Measurements from ENCODE around the gene PCDHB3.
"Not testable (repeated sequence)": the region's sequence is repeated elsewhere in the genome, so short reads cannot be mapped to it uniquely, and the experiment has no call there.

PCDHB3 gene

DNA sequence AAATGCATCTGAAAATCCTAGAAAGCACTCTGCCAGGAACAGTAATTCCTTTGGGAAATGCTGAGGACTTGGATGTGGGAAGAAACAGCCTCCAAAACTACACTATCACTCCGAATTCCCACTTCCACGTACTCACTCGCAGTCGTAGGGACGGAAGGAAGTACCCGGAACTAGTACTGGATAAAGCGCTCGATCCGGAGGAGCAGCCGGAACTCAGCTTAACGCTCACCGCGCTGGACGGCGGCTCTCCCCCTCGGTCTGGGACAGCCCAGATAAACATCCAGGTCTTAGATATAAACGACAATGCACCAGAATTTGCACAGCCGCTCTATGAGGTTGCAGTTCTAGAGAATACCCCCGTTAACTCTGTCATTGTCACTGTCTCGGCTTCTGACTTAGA lies 786 bp downstream of the PCDHB3 start:
- no peak overlapping the region for H3K4me3 ChIP-seq (ENCODE audit: low read depth, low read length)
- CTCF ChIA-PET = interaction anchor here (0.5 to 1.5 kb wide), 4 partner anchors 9 to 513 kb away, joined by 3 to 7 read pairs (median 3); no protein-coding TSS in a partner anchor
- TF ChIP-seq ZNF488 (tag by site-specific recombination; IDR thresholded peaks at IDR 0.05) (no peak), ZNF776 (tag by site-specific recombination; IDR thresholded peaks at IDR 0.05; ENCODE audit: borderline replicate concordance) (no peak), ZNF473 (tag by site-specific recombination; IDR thresholded peaks at IDR 0.05) (no peak), ZNF501 (tag by site-specific recombination; IDR thresholded peaks at IDR 0.05) (no peak), ZNF704 (tag by site-specific recombination; IDR thresholded peaks at IDR 0.05) (no peak), ZNF174 (tag by site-specific recombination; IDR thresholded peaks at IDR 0.05) (no peak), GLI4 (tag by site-specific recombination; IDR thresholded peaks at IDR 0.05) (no peak), ZNF658 (tag by site-specific recombination; IDR thresholded peaks at IDR 0.05) (no peak), ZNF19 (tag by site-specific recombination; IDR thresholded peaks at IDR 0.05; ENCODE audit: low read depth) (no peak), ZSCAN18 (tag by site-specific recombination; IDR thresholded peaks at IDR 0.05) (no peak), ZNF660 (tag by site-specific recombination; IDR thresholded peaks at IDR 0.05) (no peak)
- TF ChIP-seq, protein P1, sequence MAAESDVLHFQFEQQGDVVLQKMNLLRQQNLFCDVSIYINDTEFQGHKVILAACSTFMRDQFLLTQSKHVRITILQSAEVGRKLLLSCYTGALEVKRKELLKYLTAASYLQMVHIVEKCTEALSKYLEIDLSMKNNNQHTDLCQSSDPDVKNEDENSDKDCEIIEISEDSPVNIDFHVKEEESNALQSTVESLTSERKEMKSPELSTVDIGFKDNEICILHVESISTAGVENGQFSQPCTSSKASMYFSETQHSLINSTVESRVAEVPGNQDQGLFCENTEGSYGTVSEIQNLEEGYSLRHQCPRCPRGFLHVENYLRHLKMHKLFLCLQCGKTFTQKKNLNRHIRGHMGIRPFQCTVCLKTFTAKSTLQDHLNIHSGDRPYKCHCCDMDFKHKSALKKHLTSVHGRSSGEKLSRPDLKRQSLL (tag by site-specific recombination; IDR thresholded peaks at IDR 0.05) = no peak
- no peaks in the 10 kb centered on the region for H3K9me3 ChIP-seq (ENCODE audit: control insufficient read depth, insufficient read depth, low read depth, low read length)
- no peaks in the 10 kb centered on the region for H3K36me3 ChIP-seq (ENCODE audit: control insufficient read depth in 2 of 2, insufficient read depth in 1 of 2, low read length in 2 of 2)
- no peaks in the 10 kb centered on the region for H3K4me1 ChIP-seq (ENCODE audit: control insufficient read depth, insufficient read depth, low read length)
- POLR2A ChIA-PET = no interaction called here
- no peak overlapping the region for H3K27ac ChIP-seq (ENCODE audit: extremely low read depth, low read depth, low read length)

- H3K9me3 ChIP-seq (ENCODE audit: control insufficient read depth, insufficient read depth, low read depth, low read length); H3K27ac ChIP-seq (ENCODE audit: extremely low read depth, low read depth, low read length); H3K36me3 ChIP-seq (ENCODE audit: control insufficient read depth in 2 of 2, insufficient read depth in 1 of 2, low read length in 2 of 2); CTCF ChIA-PET; H3K4me3 ChIP-seq (ENCODE audit: low read depth, low read length); POLR2A ChIA-PET; H3K4me1 ChIP-seq (ENCODE audit: control insufficient read depth, insufficient read depth, low read length): not testable (repeated sequence)
These were observed 1.8 kb downstream of the PCDHB3 start for GRCh38 chr5:141102070-141102469.

GRCh38 chr5:141102471-141102870 lies 2.2 kb downstream of the PCDHB3 start:
- H3K36me3 ChIP-seq (ENCODE audit: control insufficient read depth in 2 of 2, insufficient read depth in 1 of 2, low read length in 2 of 2); H3K9me3 ChIP-seq (ENCODE audit: control insufficient read depth, insufficient read depth, low read depth, low read length); CTCF ChIA-PET; POLR2A ChIA-PET; H3K27ac ChIP-seq (ENCODE audit: extremely low read depth, low read depth, low read length); H3K4me3 ChIP-seq (ENCODE audit: low read depth, low read length); H3K4me1 ChIP-seq (ENCODE audit: control insufficient read depth, insufficient read depth, low read length): not testable (repeated sequence)

GRCh38 chr5:141105350-141105749 lies 5.1 kb downstream of the PCDHB3 start:
- POLR2A ChIA-PET = no interaction called here
- H3K9me3 ChIP-seq (ENCODE audit: control insufficient read depth, insufficient read depth, low read depth, low read length) = no peaks in the 10 kb centered on the region
- no peak overlapping the region for H3K4me3 ChIP-seq (ENCODE audit: low read depth, low read length)
- no peaks in the 10 kb centered on the region for H3K36me3 ChIP-seq (ENCODE audit: control insufficient read depth in 2 of 2, insufficient read depth in 1 of 2, low read length in 2 of 2)
- H3K4me1 ChIP-seq (ENCODE audit: control insufficient read depth, insufficient read depth, low read length) = no peaks in the 10 kb centered on the region
- CTCF ChIA-PET = no interaction called here
- H3K27ac ChIP-seq (ENCODE audit: extremely low read depth, low read depth, low read length) = no peak overlapping the region
- no peak for TF ChIP-seq ZSCAN23 (tag by site-specific recombination; IDR thresholded peaks at IDR 0.05)
- TF ChIP-seq ZFP3 (tag by site-specific recombination; IDR thresholded peaks at IDR 0.05; ENCODE audit: low read depth) = no peak
- TF ChIP-seq ZNF677 (tag by site-specific recombination; IDR thresholded peaks at IDR 0.05) = no peak
- TF ChIP-seq ZNF521 (tag by site-specific recombination; IDR thresholded peaks at IDR 0.05) = no peak
- TF ChIP-seq ZNF747 (tag by site-specific recombination; IDR thresholded peaks at IDR 0.05) = no peak
- TF ChIP-seq ZNF624 (tag by site-specific recombination; IDR thresholded peaks at IDR 0.05) = no peak
- no peak for TF ChIP-seq ZNF335 (tag by site-specific recombination; conservative IDR thresholded peaks at IDR 0.05)
- TF ChIP-seq GLI2 (tag by site-specific recombination; IDR thresholded peaks at IDR 0.05; ENCODE audit: borderline replicate concordance, low read depth) = no peak
- no peak for TF ChIP-seq SCRT1 (tag by site-specific recombination; IDR thresholded peaks at IDR 0.05; ENCODE audit: borderline replicate concordance)
- no peak for TF ChIP-seq HOXA7 (CRISPR knock-in tag; IDR thresholded peaks at IDR 0.05; ENCODE audit: borderline replicate concordance)
- no peak for TF ChIP-seq ZNF426 (tag by site-specific recombination; IDR thresholded peaks at IDR 0.05)
- no peak for TF ChIP-seq ZNF529 (tag by site-specific recombination; IDR thresholded peaks at IDR 0.05; ENCODE audit: insufficient replicate concordance)
- TF ChIP-seq ZNF629 (tag by site-specific recombination; IDR thresholded peaks at IDR 0.05) = no peak
- no peak for TF ChIP-seq FEZF1 (tag by site-specific recombination; IDR thresholded peaks at IDR 0.05)

Measured in HEK293 (cell line).